Activated naive CD4-positive, alpha-beta T cell treated with anti-CD3 and anti-CD28 coated beads, Interleukin-2, amount 10 ng/mL, durations not matched to agents 7 days and 5 days (primary cell): ENCODE results near the gene MRS2.

Source experiments
- CTCF ChIA-PET: fragments of 350-600 bp; sonication (Branson Sonifier 250); formaldehyde crosslinking; loops from one replicate; lab custom pipeline; 2021; ENCODE audit warnings: antibody characterized with exemption; lab: Charles Lee
- DNase-seq: peaks from one replicate; pipeline ENCODE4 v3.0.0-alpha.2; 2020
- H3K27ac Mint-ChIP-seq: one replicate; pipeline ENCODE4 v1.8.0; 2021; ENCODE audit warnings: mild to moderate bottlenecking, moderate library complexity, mixed read lengths
- H3K27me3 Mint-ChIP-seq: one replicate; pipeline ENCODE4 v1.8.0; 2021; ENCODE audit warnings: mild to moderate bottlenecking, mixed read lengths
- H3K36me3 Mint-ChIP-seq: one replicate; pipeline ENCODE4 v1.8.0; 2021; ENCODE audit warnings: mixed read lengths
- H3K4me1 Mint-ChIP-seq: one replicate; pipeline ENCODE4 v1.8.0; 2021; ENCODE audit warnings: mixed read lengths
- H3K4me3 Mint-ChIP-seq: one replicate; pipeline ENCODE4 v1.8.0; 2021; ENCODE audit warnings: mild to moderate bottlenecking, moderate library complexity, mixed read lengths
- H3K9me3 Mint-ChIP-seq: one replicate; pipeline ENCODE4 v1.8.0; 2021; ENCODE audit warnings: mixed read lengths

MRS2 gene

GRCh38 chr6:24430086-24430485 is 27.4 kb downstream of the MRS2 start:
- Mint-ChIP-seq H3K27ac (no peak overlapping the region), H3K36me3 (no peaks in the 10 kb centered on the region), H3K27me3 (no peaks in the 10 kb centered on the region), H3K9me3 (no peaks in the 10 kb centered on the region), H3K4me3 (no peak overlapping the region), H3K4me1 (no peaks in the 10 kb centered on the region)
- CTCF ChIA-PET: interaction anchor here (0.8 to 2.0 kb wide), 11 partner anchors 8 to 336 kb away, joined by 3 to 17 read pairs (median 5); partner anchors contain the start of gene ALDH5A1
- DNase-seq: no peak

GRCh38 chr6:24431045-24431451 is 28.3 kb downstream of the MRS2 start:
- Mint-ChIP-seq H3K9me3 (no peaks in the 10 kb centered on the region), H3K36me3 (no peaks in the 10 kb centered on the region), H3K4me3 (no peak overlapping the region), H3K4me1 (no peaks in the 10 kb centered on the region), H3K27me3 (no peaks in the 10 kb centered on the region), H3K27ac (no peak overlapping the region)
- peak; percentile 31 for DNase-seq
- CTCF ChIA-PET: interaction anchor here (0.8 to 2.0 kb wide), 10 partner anchors 9 to 335 kb away, joined by 3 to 17 read pairs (median 5); partner anchors contain the start of gene ALDH5A1

- H3K27ac Mint-ChIP-seq: no peak overlapping the region
- H3K4me3 Mint-ChIP-seq: no peak overlapping the region
Measured at GRCh38 chr6:24432611-24433010, 29.9 kb downstream of the MRS2 start.

GRCh38 chr6:24436979-24437378 is 34.2 kb downstream of the MRS2 start:
- CTCF ChIA-PET: no interaction called here
- H3K27me3 Mint-ChIP-seq: peaks cover 5% of the 10 kb centered on the region
- no peak for DNase-seq
- no peaks in the 10 kb centered on the region for H3K36me3 Mint-ChIP-seq
- H3K9me3 Mint-ChIP-seq: no peaks in the 10 kb centered on the region
- no peak overlapping the region for H3K4me3 Mint-ChIP-seq
- no peak overlapping the region for H3K27ac Mint-ChIP-seq
- H3K4me1 Mint-ChIP-seq: no peaks in the 10 kb centered on the region

More at GRCh38 chr6:24432611-24433010, 29.9 kb downstream of the MRS2 start:
- no peak for DNase-seq
- H3K36me3 Mint-ChIP-seq: no peaks in the 10 kb centered on the region
- H3K9me3 Mint-ChIP-seq: no peaks in the 10 kb centered on the region
- CTCF ChIA-PET: interaction anchor here (1.1 to 1.2 kb wide), 2 partner anchors 10 to 89 kb away, joined by 3 read pairs; no protein-coding TSS in a partner anchor
- H3K27me3 Mint-ChIP-seq: no peaks in the 10 kb centered on the region
- no peaks in the 10 kb centered on the region for H3K4me1 Mint-ChIP-seq

GRCh38 chr6:24439858-24440539 is 37.3 kb downstream of the MRS2 start:
- Mint-ChIP-seq H3K27me3 (peaks cover 5% of the 10 kb centered on the region), H3K4me1 (no peaks in the 10 kb centered on the region), H3K36me3 (no peaks in the 10 kb centered on the region), H3K9me3 (no peaks in the 10 kb centered on the region), H3K4me3 (no peak overlapping the region), H3K27ac (no peak overlapping the region)
- DNase-seq: no peak
- CTCF ChIA-PET: interaction anchor here (1.3 to 4.7 kb wide), 2 partner anchors 10 to 33 kb away, joined by 3 to 17 read pairs; no protein-coding TSS in a partner anchor

- no peak overlapping the region for H3K27ac Mint-ChIP-seq
- H3K27me3 Mint-ChIP-seq: peaks cover 5% of the 10 kb centered on the region
- H3K4me3 Mint-ChIP-seq: no peak overlapping the region
- CTCF ChIA-PET: interaction anchor here (4.7 kb wide), 1 partner anchor 11 kb away, joined by 17 read pairs; no protein-coding TSS in a partner anchor
- H3K9me3 Mint-ChIP-seq: no peaks in the 10 kb centered on the region
- no peaks in the 10 kb centered on the region for H3K36me3 Mint-ChIP-seq
- H3K4me1 Mint-ChIP-seq: no peaks in the 10 kb centered on the region
- no peak for DNase-seq
Measured at GRCh38 chr6:24440897-24441598, 38.3 kb downstream of the MRS2 start.

- Mint-ChIP-seq H3K4me1 (no peaks in the 10 kb centered on the region), H3K36me3 (no peaks in the 10 kb centered on the region), H3K27ac (no peak overlapping the region), H3K4me3 (no peak overlapping the region), H3K9me3 (no peaks in the 10 kb centered on the region), H3K27me3 (peaks cover 5% of the 10 kb centered on the region)
- CTCF ChIA-PET: interaction anchor here (4.7 kb wide), 1 partner anchor 11 kb away, joined by 17 read pairs; no protein-coding TSS in a partner anchor
- DNase-seq: no peak
Measured at GRCh38 chr6:24441599-24441904, 38.8 kb downstream of the MRS2 start.

GRCh38 chr6:24444588-24444987 is 41.9 kb downstream of the MRS2 start:
- no peaks in the 10 kb centered on the region for H3K27me3 Mint-ChIP-seq

GRCh38 chr6:24445704-24446103 is 43.0 kb downstream of the MRS2 start:
- Mint-ChIP-seq H3K27ac (no peak overlapping the region), H3K4me3 (no peak overlapping the region), H3K9me3 (no peaks in the 10 kb centered on the region), H3K36me3 (no peaks in the 10 kb centered on the region), H3K27me3 (no peaks in the 10 kb centered on the region), H3K4me1 (no peaks in the 10 kb centered on the region)
- DNase-seq: no peak
- CTCF ChIA-PET: no interaction called here

More at GRCh38 chr6:24444588-24444987, 41.9 kb downstream of the MRS2 start:
- Mint-ChIP-seq H3K9me3 (no peaks in the 10 kb centered on the region), H3K36me3 (no peaks in the 10 kb centered on the region), H3K4me3 (no peak overlapping the region), H3K4me1 (no peaks in the 10 kb centered on the region), H3K27ac (no peak overlapping the region)
- DNase-seq: no peak
- CTCF ChIA-PET: no interaction called here

- no peaks in the 10 kb centered on the region for H3K9me3 Mint-ChIP-seq
- no peaks in the 10 kb centered on the region for H3K4me1 Mint-ChIP-seq
- H3K4me3 Mint-ChIP-seq: no peak overlapping the region
- H3K27me3 Mint-ChIP-seq: no peaks in the 10 kb centered on the region
- no peaks in the 10 kb centered on the region for H3K36me3 Mint-ChIP-seq
- CTCF ChIA-PET: no interaction called here
- H3K27ac Mint-ChIP-seq: no peak overlapping the region
- DNase-seq: no peak
Measured at GRCh38 chr6:24446670-24447069, 43.9 kb downstream of the MRS2 start.

GRCh38 chr6:24448396-24448795 is 45.7 kb downstream of the MRS2 start:
- Mint-ChIP-seq H3K4me3 (no peak overlapping the region), H3K27me3 (no peaks in the 10 kb centered on the region), H3K36me3 (no peaks in the 10 kb centered on the region)

GRCh38 chr6:24448828-24449525 is 46.2 kb downstream of the MRS2 start:
- Mint-ChIP-seq H3K9me3 (no peaks in the 10 kb centered on the region), H3K27me3 (no peaks in the 10 kb centered on the region), H3K4me3 (no peak overlapping the region), H3K4me1 (no peaks in the 10 kb centered on the region), H3K36me3 (no peaks in the 10 kb centered on the region), H3K27ac (no peak overlapping the region)
- DNase-seq: no peak
- CTCF ChIA-PET: no interaction called here

More at GRCh38 chr6:24448396-24448795, 45.7 kb downstream of the MRS2 start:
- Mint-ChIP-seq H3K9me3 (no peaks in the 10 kb centered on the region), H3K4me1 (no peaks in the 10 kb centered on the region), H3K27ac (no peak overlapping the region)
- DNase-seq: no peak
- CTCF ChIA-PET: no interaction called here

- no peaks in the 10 kb centered on the region for H3K36me3 Mint-ChIP-seq
- CTCF ChIA-PET: no interaction called here
- no peaks in the 10 kb centered on the region for H3K27me3 Mint-ChIP-seq
- no peak overlapping the region for H3K4me3 Mint-ChIP-seq
- no peaks in the 10 kb centered on the region for H3K9me3 Mint-ChIP-seq
- H3K27ac Mint-ChIP-seq: no peak overlapping the region
- H3K4me1 Mint-ChIP-seq: no peaks in the 10 kb centered on the region
- DNase-seq: no peak
Measured at GRCh38 chr6:24451581-24452388, 49.0 kb downstream of the MRS2 start.

- Mint-ChIP-seq H3K36me3 (no peaks in the 10 kb centered on the region), H3K4me1 (no peaks in the 10 kb centered on the region), H3K9me3 (no peaks in the 10 kb centered on the region), H3K4me3 (no peak overlapping the region), H3K27me3 (no peaks in the 10 kb centered on the region), H3K27ac (no peak overlapping the region)
- DNase-seq: no peak
- CTCF ChIA-PET: no interaction called here
Measured at GRCh38 chr6:24453921-24454320, 51.2 kb downstream of the MRS2 start.
